Gastrocnemius medialis (tissue), 4 donors: Measurements from ENCODE around the gene PCGF6.

Source experiments
- CTCF ChIP-seq, 5 experiments: fragments of 450-650 bp in 3 of 5; fragments of 200-600 bp in 2 of 5; sonication (generic) in 2 of 5; IDR thresholded peaks in 4 of 5; conservative IDR thresholded peaks in 1 of 5; 1 replicate in 4 of 5; 2 replicates in 1 of 5; pipeline ENCODE4 v1.5.1; 2016 to 2019; ENCODE audit warnings: antibody characterized with exemption in 5 of 5, mild to moderate bottlenecking in 3 of 5, moderate library complexity in 3 of 5
- POLR2A ChIP-seq, 2 donors: fragments of 450-650 bp; IDR thresholded peaks; one replicate each; pipeline ENCODE4 v1.6.1; 2017; ENCODE audit warnings: antibody characterized with exemption in 2 of 2, mild to moderate bottlenecking in 2 of 2, moderate library complexity in 2 of 2

- TF ChIP-seq POLR2A (IDR thresholded peaks at IDR 0.05) (no peak), CTCF (IDR thresholded peaks at IDR 0.05 in 4 of 5, conservative IDR thresholded peaks at IDR 0.05 in 1 of 5) (no peak)
Observed at GRCh38 chr10:103257812-103258211, 93.1 kb downstream of the PCGF6 start.
